GM18520 (cell line): ENCODE data around the gene FUT6.
A peak's percentile ranks its signal among the peaks of the same experiment; 100 is the strongest.

ENCODE experiments used
- ATAC-seq: cut with Tn5 transposase; IDR thresholded peaks from one replicate; pipeline ENCODE4 v1.9.1; 2021; ENCODE audit not compliant: unreplicated experiment

FUT6 gene

DNA sequence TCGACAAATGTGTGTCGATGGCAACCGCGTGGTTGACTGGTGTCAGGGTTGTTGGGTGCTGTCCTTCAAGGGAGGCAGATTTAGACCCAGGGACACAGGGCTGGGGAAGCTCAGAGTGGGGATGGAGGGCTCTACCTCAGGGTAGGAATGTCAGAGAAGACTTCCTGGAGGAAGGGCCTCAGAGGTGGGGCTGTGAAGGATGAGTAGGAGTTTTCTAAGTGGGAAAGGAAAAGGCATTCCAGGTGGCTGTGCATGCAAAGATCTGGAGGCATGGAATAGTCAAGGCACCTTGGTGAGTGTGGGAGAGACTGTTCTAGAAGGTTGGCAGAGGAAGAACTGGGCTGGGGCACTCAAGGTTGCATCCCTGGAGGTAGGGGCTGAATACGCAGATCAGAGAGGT lies 32.6 kb downstream of the FUT6 start:
- no peak for ATAC-seq

- no peak for ATAC-seq
Measured at GRCh38 chr19:5806133-5806489, 33.4 kb downstream of the FUT6 start.

DNA sequence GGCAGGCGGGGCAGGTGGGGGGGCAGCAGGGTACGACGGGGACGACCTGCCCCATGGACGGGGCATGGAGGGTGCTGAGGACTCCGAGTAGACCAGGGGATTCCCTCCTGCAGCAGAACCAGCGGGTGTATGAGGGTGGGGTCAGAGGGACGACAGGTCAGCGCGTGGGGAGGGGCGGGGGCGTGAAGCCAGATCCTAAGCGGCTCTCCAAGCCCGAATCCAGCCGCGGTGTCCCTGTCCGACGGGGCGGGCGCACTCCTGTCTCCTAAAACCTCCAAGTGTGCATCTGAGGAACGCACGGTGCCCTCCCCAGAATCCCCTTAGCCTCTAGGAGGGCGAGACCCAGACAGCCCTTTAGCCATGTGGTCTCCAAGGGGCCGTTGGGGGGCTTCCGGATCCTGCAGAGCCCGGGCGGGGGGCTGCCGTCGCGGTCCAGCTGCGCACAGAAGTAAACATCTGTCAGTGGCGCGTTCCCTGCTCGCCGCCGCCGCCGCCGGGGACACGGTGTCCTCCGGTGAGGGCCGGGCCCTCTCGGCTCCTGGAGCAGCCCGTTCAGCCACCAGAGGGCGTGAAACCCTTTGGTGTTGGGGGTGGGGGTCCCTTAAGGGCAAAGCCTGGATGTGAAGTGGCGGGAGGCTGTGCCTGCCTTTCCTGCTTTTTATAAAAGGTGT lies 33.9 kb downstream of the FUT6 start:
- ATAC-seq, result no peak

GRCh38 chr19:5804516-5805461 lies 34.7 kb downstream of the FUT6 start, which contains the start of gene NRTN:
TSS of gene NRTN (plus strand) at chr19:5805067. CDS start at chr19:5824166, 19,099 bp downstream.
- ATAC-seq, result no peak

GRCh38 chr19:5803752-5804515 lies 35.6 kb downstream of the FUT6 start:
- no peak for ATAC-seq

DNA sequence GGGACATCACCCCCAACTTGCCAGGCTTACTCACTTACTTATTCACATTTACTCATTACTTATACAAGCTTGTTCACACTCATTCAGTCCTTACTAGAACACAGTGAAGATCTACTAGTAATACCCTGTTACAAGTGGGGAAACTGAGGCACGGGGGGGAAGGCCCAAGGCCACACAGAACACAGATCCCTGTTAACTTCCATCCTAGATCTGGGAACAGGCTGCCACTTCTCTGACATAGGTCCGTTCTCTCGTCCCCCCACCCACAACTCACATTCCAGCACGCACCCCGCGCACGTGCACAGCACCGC lies 36.1 kb downstream of the FUT6 start:
- ATAC-seq, result no peak

DNA sequence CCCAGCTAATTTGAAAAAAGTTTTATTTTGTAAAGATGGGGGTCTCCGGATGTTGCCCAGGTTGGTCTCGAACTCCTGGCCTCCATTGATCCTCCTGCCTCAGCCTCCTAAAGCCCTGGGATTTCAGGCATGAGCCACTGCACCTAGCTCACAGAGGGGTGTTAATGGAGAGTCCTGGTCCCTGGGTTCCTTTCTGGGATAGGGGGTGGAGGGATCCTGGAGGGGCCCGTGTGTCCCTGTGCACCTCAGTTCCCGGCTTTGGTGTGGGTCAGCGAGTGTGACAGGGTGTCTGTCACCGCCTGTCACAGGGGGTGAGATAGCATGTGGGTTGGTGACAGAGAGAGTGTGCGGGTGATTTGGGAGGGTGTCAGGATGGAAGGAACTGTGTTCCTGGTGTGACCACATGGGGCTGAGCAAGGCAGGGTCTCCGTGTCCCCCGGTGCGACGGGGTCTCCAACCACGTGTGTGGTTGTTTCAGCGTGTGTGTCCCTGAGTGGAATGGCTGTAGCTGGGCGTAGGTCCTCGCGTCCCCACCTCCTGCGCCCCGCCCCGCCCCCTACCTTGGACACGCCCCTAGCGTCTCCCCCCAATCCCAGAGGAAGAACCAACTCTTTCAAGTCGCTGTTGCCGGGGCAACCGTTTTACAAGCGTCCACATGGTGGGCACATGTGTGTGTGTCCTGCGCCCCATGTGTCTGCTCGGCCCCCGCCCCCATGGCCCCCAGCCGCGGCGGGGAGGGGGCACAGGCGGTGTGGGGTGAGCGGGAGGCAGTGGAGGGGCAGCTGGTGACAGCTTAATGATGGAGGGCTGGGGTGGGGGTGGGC lies 37.5 kb downstream of the FUT6 start:
- no peak for ATAC-seq

GRCh38 chr19:5800361-5801270 lies 38.9 kb downstream of the FUT6 start:
- no peak for ATAC-seq

GRCh38 chr19:5799247-5800241 lies 40.0 kb downstream of the FUT6 start:
- ATAC-seq, result no peak

- ATAC-seq, result no peak
Measured at GRCh38 chr19:5798244-5798643, 41.3 kb downstream of the FUT6 start.

- no peak for ATAC-seq
Measured at GRCh38 chr19:5795382-5795919, 44.1 kb downstream of the FUT6 start.

DNA sequence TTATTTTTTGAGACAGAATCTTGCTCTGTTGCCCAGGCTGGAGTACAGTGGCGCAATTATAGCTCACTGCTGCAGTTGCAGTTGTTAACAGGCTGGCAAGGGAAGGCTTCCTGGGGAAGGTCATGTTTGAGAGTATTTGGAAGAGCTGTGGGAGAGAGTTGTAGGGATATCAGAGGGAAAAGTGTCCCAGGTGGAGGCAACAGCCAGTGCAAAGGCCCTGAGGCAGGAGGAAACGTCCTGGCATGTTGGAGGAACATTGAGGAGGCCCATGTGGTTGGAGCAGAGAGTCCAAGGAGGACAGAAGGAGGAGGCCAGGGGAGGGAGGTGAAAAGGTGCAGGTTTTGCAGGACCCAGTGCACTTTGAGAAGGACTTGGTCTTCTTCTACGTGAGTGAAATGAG lies 46.3 kb downstream of the FUT6 start:
- ATAC-seq, result no peak

- ATAC-seq, result no peak
Measured at GRCh38 chr19:5792224-5792623, 47.3 kb downstream of the FUT6 start.

DNA sequence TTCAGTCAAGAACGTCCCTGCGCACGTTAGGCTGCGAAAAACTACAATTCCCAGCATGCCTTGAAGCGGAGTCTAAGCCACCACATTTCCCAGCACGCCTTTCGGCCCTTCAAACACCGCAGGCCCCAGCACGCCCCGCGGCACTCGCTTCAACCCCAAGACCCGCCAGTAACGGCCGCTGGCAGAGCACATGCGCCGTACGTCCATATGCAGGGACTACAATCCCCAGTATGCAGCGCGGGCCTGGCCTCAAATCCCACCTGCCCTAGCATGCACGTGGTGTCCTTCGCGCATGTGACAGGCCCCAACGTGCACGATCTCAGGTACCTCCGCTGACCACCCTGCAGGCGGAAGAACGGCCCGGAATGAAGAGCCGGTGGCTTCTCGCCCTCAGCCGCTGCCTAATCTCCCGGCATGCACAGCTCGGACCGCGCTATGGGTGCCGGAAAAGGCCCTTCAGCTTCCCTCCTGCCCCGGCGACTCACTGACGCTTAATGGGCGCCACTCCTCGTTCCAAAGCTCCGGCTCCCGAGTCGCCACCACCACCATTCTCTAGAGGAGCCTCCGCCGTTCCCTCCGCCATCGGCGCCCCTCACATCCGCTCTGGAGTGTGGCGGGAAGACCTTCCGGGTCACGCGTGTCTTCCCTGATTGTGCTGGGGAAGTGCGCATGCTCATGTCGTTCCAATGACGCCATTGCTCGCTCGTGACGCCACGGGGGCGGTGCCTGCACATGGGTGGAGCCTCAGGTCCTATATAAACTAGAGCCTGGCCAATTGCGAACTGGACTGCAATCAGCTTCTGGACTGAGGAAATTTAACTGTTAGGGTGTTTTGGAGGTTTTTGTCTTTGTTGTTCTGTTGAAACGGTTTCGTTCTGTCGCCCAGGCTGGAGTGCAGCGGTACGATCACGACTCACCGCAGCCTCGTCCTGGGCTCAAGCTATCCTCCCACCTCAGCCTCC lies 48.7 kb downstream of the FUT6 start, which contains the start of gene DUS3L:
TSS of gene DUS3L (minus strand) at position 605 of the 962 bp plus-strand sequence. CDS start at position 583, 22 bp downstream.
- ATAC-seq, result peak; percentile 87

- no peak for ATAC-seq
Measured at GRCh38 chr19:5789886-5790558, 49.5 kb downstream of the FUT6 start.

DNA sequence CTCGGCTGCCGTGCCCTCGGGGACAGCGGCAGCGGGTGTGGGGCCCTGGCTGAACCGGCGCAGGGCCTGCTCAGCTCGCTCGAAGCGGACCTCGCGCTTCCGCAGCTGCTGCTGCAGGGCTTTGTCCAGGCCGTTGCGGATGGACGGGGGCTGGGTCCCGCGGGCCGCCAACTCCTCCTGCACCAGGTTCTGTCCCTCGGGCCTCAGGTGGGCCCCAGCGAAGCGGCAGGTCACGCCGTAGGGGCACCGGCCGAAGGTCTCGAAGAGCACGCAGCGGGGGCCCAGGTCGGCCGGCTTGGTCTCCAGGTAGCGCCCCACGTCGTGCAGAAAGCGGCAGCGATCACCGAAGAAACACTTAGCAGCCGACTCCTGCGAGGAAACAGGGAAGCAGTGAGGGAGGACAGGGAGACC lies 50.1 kb downstream of the FUT6 start:
- ATAC-seq, result no peak
